ENCODE results near the gene FAXDC2.
"Not testable (repeated sequence)": the region's sequence is repeated elsewhere in the genome, so short reads cannot be mapped to it uniquely, and the experiment has no call there.

Gene FAXDC2

GRCh38 chr5:154861946-154862345 lies 11.5 kb upstream of the FAXDC2 start:
- DNase-seq (no peak), ATAC-seq (no peak)

GRCh38 chr5:154860765-154861164 lies 10.4 kb upstream of the FAXDC2 start:
- ATAC-seq (no peak), DNase-seq (no peak)

GRCh38 chr5:154860123-154860522 lies 9.7 kb upstream of the FAXDC2 start:
- peak; percentile 20 for DNase-seq
- no peak for ATAC-seq

GRCh38 chr5:154858972-154859871 lies 8.8 kb upstream of the FAXDC2 start:
- ATAC-seq (no peak), DNase-seq (peak; percentile 10)

GRCh38 chr5:154858297-154858971 lies 8.0 kb upstream of the FAXDC2 start, which contains the start of gene CNOT8:
Gene CNOT8, plus strand, starts transcription at chr5:154858627. Its CDS starts 4,652 bp downstream, at chr5:154863279.
- ATAC-seq (peak; percentile 92), DNase-seq (peak; percentile 97)

GRCh38 chr5:154857530-154858296 lies 7.3 kb upstream of the FAXDC2 start:
- ATAC-seq (peak; percentile 66), DNase-seq (peak; percentile 87)

GRCh38 chr5:154851351-154851750 lies 948 bp upstream of the FAXDC2 start:
- ATAC-seq (no peak), DNase-seq (no peak)

- peak; percentile 34 for ATAC-seq
- DNase-seq = no peak
Observed at GRCh38 chr5:154849791-154850201, 607 bp downstream of the FAXDC2 start.

GRCh38 chr5:154849264-154849785 lies 1.1 kb downstream of the FAXDC2 start:
- DNase-seq = no peak
- no peak for ATAC-seq

GRCh38 chr5:154844809-154845208 lies 5.6 kb downstream of the FAXDC2 start:
- ATAC-seq = no peak
- no peak for DNase-seq

- no peak for ATAC-seq
- no peak for DNase-seq
Observed at GRCh38 chr5:154842689-154843530, 7.5 kb downstream of the FAXDC2 start.

GRCh38 chr5:154841273-154841661 lies 9.1 kb downstream of the FAXDC2 start:
- DNase-seq (no peak), ATAC-seq (no peak)

GRCh38 chr5:154840435-154841272 lies 9.7 kb downstream of the FAXDC2 start:
- DNase-seq (no peak), ATAC-seq (peak; percentile 40)

- ATAC-seq = no peak
- DNase-seq = no peak
Observed at GRCh38 chr5:154837009-154837901, 13.1 kb downstream of the FAXDC2 start.

GRCh38 chr5:154836225-154836624 lies 14.2 kb downstream of the FAXDC2 start:
- no peak for DNase-seq
- no peak for ATAC-seq

GRCh38 chr5:154835701-154836052 lies 14.7 kb downstream of the FAXDC2 start:
- not testable (repeated sequence) for ATAC-seq, DNase-seq

- DNase-seq (no peak), ATAC-seq (no peak)
Observed at GRCh38 chr5:154834053-154834452, 16.4 kb downstream of the FAXDC2 start.

- not testable (repeated sequence) for DNase-seq, ATAC-seq
Observed at GRCh38 chr5:154832804-154833203, 17.6 kb downstream of the FAXDC2 start.

- ATAC-seq (no peak), DNase-seq (no peak)
Observed at GRCh38 chr5:154831451-154831850, 19.0 kb downstream of the FAXDC2 start.
